Central memory CD8-positive, alpha-beta T cell (primary cell): Measurements from ENCODE around the gene ALPK3.

ENCODE experiments used
- ATAC-seq: fragments of 150-1000 bp; cut with Tn5 transposase; replicated peaks from 2 replicates; pipeline ENCODE4 v1.10.0; 2022; ENCODE audit warnings: mild to moderate bottlenecking, moderate FRiP score, moderate number of reproducible peaks; ENCODE audit not compliant: poor library complexity, severe bottlenecking; ENCODE audit errors: extremely low read depth
- DNase-seq, 2 donors: peaks; one replicate each; pipeline ENCODE4 v3.0.0; 2021; ENCODE audit warnings: low spot score in 2 of 2
- H3K27ac Mint-ChIP-seq: one replicate; pipeline ENCODE4 v1.8.0; 2022; ENCODE audit warnings: low read depth, mild to moderate bottlenecking, moderate library complexity, mixed read lengths
- H3K27me3 Mint-ChIP-seq: one replicate; pipeline ENCODE4 v1.8.0; 2022; ENCODE audit warnings: mixed read lengths
- H3K36me3 Mint-ChIP-seq: one replicate; pipeline ENCODE4 v1.8.0; 2022; ENCODE audit warnings: mild to moderate bottlenecking, moderate library complexity, mixed read lengths; ENCODE audit not compliant: insufficient read depth
- H3K4me1 Mint-ChIP-seq: one replicate; pipeline ENCODE4 v1.8.0; 2022; ENCODE audit warnings: mixed read lengths
- H3K4me3 Mint-ChIP-seq: one replicate; pipeline ENCODE4 v1.8.0; 2022; ENCODE audit warnings: mild to moderate bottlenecking, moderate library complexity, mixed read lengths
- H3K9me3 Mint-ChIP-seq: one replicate; pipeline ENCODE4 v1.8.0; 2022; ENCODE audit warnings: mixed read lengths

The ALPK3 gene

DNA sequence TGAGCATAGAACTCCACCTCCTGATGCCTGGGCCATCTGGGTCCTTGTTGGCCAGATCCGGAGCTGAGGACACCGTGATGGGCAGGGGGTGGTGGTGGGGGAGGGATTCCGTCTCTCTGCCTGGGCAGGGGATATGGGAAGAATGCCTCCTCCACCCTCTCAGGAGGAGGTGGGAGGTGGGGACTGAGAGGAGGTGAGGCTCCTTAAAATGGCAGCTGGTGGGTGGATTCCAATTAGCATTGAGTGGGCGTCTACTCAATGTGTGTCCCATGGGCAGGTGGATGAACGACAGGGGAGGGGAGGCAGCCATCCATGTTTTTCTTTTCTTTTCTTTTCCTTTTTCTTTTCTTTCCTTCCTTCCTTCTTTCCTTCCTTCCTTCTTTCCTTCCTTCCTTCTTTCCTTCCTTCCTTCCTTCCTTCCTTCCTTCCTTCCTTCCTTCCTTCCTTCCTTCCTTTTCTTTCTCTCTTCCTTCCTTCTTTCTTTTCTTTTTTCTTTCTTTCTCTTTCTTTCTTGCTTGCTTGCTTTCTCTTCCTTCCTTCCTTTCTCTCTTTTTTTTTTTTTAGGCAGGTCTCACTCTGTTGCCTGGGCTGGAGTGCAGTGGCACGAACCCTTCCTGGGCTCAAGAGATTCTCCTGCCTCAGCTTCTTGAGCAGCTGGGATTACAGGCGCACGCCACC is 72.3 kb downstream of the ALPK3 start:
- no peaks in the 10 kb centered on the region for H3K4me1 Mint-ChIP-seq
- peaks cover 22% of the 10 kb centered on the region for H3K27me3 Mint-ChIP-seq
- no peaks in the 10 kb centered on the region for H3K9me3 Mint-ChIP-seq
- H3K27ac Mint-ChIP-seq, result no peak overlapping the region
- DNase-seq (no peak), ATAC-seq (no peak)
- H3K4me3 Mint-ChIP-seq, result no peak overlapping the region
- no peaks in the 10 kb centered on the region for H3K36me3 Mint-ChIP-seq

GRCh38 chr15:84889991-84890669 is 73.0 kb downstream of the ALPK3 start:
- Mint-ChIP-seq H3K9me3 (no peaks in the 10 kb centered on the region), H3K36me3 (no peaks in the 10 kb centered on the region), H3K27me3 (peaks cover 21% of the 10 kb centered on the region), H3K4me3 (no peak overlapping the region), H3K27ac (no peak overlapping the region), H3K4me1 (no peaks in the 10 kb centered on the region)
- DNase-seq (no peak), ATAC-seq (no peak)

DNA sequence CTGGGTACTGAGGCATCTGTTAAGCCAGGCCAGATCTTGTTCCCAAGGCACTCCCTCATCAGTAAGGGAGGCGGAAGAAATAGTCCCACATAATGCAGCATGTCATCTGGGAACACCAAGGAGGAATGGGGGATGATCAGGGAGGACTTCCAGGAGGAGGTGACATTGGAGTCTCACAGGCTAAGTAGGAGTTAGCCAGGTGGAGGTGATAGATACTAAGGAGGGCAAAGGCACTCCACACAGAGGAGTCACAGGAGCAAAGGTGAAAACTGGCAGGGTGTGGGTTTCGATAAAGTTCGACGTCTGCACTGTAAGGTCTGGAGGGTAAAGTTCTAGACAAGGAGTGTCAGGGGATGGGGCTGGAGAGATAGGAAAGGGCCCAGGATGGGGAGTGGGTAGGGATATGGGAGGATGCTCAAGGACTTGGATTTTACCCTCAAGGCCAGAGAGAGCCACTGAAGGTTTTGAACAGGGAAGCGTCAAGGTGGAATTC is 73.6 kb downstream of the ALPK3 start:
- H3K36me3 Mint-ChIP-seq, result no peaks in the 10 kb centered on the region
- H3K27me3 Mint-ChIP-seq, result peaks cover 21% of the 10 kb centered on the region
- DNase-seq, result no peak
- H3K27ac Mint-ChIP-seq, result no peak overlapping the region
- H3K4me3 Mint-ChIP-seq, result no peak overlapping the region
- H3K9me3 Mint-ChIP-seq, result no peaks in the 10 kb centered on the region
- H3K4me1 Mint-ChIP-seq, result no peaks in the 10 kb centered on the region
- no peak for ATAC-seq

DNA sequence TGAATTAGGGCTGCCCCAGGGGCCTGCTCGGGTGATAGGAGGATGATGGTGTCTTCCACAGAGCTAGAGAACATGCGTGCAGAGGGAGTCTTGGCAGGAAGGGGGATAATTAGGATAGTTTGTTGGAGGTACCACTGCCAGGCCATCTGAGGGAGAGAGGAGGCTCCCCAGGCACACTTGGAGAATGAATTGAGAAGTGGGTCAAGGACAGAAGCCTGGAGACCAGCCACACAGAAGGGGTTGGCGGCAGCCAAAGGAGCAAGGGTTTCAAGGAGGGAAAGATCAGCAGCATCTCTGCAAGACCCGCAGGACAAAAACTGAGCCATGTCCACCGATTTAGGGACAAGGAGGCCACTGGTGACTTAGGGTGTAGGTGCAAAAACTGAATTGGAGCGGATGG is 74.2 kb downstream of the ALPK3 start:
- Mint-ChIP-seq H3K36me3 (no peaks in the 10 kb centered on the region), H3K27ac (no peak overlapping the region), H3K9me3 (no peaks in the 10 kb centered on the region), H3K4me1 (no peaks in the 10 kb centered on the region), H3K27me3 (peaks cover 26% of the 10 kb centered on the region), H3K4me3 (no peak overlapping the region)
- DNase-seq (no peak), ATAC-seq (no peak)

DNA sequence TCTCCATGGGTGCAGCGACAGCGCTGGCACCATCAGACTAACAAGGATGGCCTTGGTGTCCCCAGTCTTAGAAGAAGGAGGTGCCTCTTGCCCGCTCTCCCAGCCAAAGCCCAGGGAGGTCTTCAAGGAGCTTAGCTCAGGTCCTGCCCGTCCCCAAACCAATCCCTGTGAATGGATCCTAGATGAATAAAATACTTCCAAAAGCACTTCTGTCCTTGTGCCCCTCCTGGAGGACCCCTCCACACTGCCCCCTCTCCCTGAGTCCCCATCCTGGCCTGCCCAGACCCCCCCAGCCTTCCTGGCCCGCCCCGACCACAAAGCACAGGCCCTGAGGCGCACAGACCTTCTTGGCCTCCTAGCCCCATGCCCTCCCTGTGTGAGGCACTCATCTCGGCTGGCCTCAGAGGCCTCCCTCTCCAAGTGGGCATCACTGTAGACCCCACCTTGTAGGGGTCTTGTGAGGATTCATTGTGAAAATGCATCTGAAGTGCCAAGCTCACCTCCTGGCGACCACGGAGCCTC is 75.7 kb downstream of the ALPK3 start:
- H3K4me1 Mint-ChIP-seq, result no peaks in the 10 kb centered on the region
- no peak for DNase-seq
- no peaks in the 10 kb centered on the region for H3K9me3 Mint-ChIP-seq
- H3K36me3 Mint-ChIP-seq, result no peaks in the 10 kb centered on the region
- H3K27ac Mint-ChIP-seq, result no peak overlapping the region
- peaks cover 33% of the 10 kb centered on the region for H3K27me3 Mint-ChIP-seq
- no peak for ATAC-seq
- H3K4me3 Mint-ChIP-seq, result no peak overlapping the region

DNA sequence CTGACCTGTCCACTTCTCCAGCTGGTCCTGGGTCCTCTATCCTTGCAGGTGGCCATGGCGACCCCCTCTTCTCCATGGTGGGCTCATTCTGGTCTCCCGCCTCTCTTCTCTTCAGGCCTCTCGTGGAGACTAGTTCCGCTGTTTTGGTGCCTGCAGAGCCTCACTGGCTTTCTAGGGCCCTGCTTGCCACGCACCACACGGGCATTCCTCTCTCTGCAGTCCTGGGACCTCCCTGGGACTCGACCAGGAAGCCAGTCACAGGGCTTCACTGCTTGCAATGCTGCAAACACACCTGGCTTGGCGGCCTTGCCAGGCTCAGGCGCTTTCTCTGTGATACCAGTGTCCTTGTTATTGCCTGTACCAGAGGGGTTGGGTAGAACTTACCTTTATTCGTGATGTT is 76.5 kb downstream of the ALPK3 start:
- peaks cover 38% of the 10 kb centered on the region for H3K27me3 Mint-ChIP-seq
- H3K4me3 Mint-ChIP-seq, result no peak overlapping the region

DNA sequence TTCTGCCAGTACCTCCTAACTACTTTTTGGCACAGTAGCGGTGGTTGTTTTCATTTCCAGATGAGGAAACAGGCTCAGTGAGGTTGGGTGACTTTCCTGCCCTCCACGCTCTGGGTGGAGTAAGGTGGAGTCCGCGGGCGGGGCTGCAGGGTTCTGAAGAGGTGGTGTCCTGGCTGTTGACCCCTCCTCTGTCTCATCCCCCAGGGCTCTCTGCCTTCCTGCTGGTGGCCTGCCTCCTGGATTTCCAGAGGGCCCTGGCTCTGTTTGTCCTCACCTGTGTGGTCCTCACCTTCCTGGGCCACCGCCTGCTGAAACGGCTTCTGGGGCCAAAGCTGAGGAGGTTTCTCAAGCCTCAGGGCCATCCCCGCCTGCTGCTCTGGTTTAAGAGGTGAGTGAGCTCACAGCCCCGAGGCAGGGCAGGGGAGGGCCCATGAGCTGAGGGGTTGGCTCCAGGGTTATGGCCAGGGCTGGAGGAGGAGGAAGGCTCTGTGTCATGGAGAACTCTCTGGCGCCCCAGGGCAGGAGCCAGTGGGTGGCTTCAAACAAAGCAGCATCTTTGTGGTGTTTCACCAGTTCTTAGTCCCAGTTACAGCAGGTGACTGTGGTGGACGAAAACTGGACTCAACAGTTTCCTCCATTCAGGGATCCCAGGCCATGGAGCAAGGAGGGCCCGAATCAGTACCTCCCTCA is 77.7 kb downstream of the ALPK3 start:
- ATAC-seq, result no peak
- no peaks in the 10 kb centered on the region for H3K36me3 Mint-ChIP-seq
- H3K4me3 Mint-ChIP-seq, result no peak overlapping the region
- H3K9me3 Mint-ChIP-seq, result peaks cover 7% of the 10 kb centered on the region
- H3K27me3 Mint-ChIP-seq, result peaks cover 50% of the 10 kb centered on the region
- no peaks in the 10 kb centered on the region for H3K4me1 Mint-ChIP-seq
- DNase-seq, result no peak
- H3K27ac Mint-ChIP-seq, result no peak overlapping the region

More for the DNA sequence above, 76.5 kb downstream of the ALPK3 start:
- Mint-ChIP-seq H3K27ac (no peak overlapping the region), H3K9me3 (peaks cover 2% of the 10 kb centered on the region), H3K4me1 (no peaks in the 10 kb centered on the region), H3K36me3 (no peaks in the 10 kb centered on the region)
- DNase-seq (no peak), ATAC-seq (no peak)

- no peak overlapping the region for H3K27ac Mint-ChIP-seq
- ATAC-seq (no peak), DNase-seq (no peak)
- H3K36me3 Mint-ChIP-seq, result no peaks in the 10 kb centered on the region
- H3K9me3 Mint-ChIP-seq, result peaks cover 7% of the 10 kb centered on the region
- peaks cover 33% of the 10 kb centered on the region for H3K27me3 Mint-ChIP-seq
- no peak overlapping the region for H3K4me3 Mint-ChIP-seq
- no peaks in the 10 kb centered on the region for H3K4me1 Mint-ChIP-seq
Observed at GRCh38 chr15:84898761-84899160, 81.6 kb downstream of the ALPK3 start.

DNA sequence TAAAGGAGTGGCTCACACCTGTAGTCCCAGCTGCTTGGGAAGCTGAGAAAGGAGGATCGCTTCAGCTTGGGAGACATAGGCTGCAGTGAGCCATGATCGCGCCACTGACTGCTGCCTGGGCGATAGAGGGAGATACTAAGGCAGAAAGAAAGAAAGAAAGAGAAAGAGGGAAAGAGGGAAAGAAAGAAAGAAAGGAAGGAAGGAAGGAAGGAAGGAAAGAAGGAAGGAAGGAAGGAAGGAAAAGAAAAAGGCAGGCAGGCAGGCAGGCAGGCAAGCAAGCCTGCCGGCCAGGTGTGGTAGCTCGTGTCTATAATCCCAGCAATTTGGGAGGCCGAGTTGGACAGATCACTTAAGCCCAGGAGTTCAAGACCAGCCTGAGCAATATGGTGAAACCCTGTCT is 82.6 kb downstream of the ALPK3 start:
- Mint-ChIP-seq H3K36me3 (peaks cover 2% of the 10 kb centered on the region), H3K27me3 (peaks cover 31% of the 10 kb centered on the region), H3K4me3 (no peak overlapping the region), H3K9me3 (peaks cover 7% of the 10 kb centered on the region), H3K4me1 (no peaks in the 10 kb centered on the region), H3K27ac (no peak overlapping the region)
- ATAC-seq (no peak), DNase-seq (no peak)

- Mint-ChIP-seq H3K27me3 (peaks cover 24% of the 10 kb centered on the region), H3K9me3 (peaks cover 7% of the 10 kb centered on the region), H3K36me3 (peaks cover 2% of the 10 kb centered on the region), H3K4me3 (no peak overlapping the region), H3K4me1 (no peaks in the 10 kb centered on the region), H3K27ac (no peak overlapping the region)
- DNase-seq (no peak), ATAC-seq (no peak)
Observed at GRCh38 chr15:84901540-84901939, 84.4 kb downstream of the ALPK3 start.

GRCh38 chr15:84903751-84904150 is 86.6 kb downstream of the ALPK3 start:
- Mint-ChIP-seq H3K36me3 (peaks cover 2% of the 10 kb centered on the region), H3K4me1 (no peaks in the 10 kb centered on the region), H3K4me3 (no peak overlapping the region), H3K9me3 (peaks cover 4% of the 10 kb centered on the region), H3K27ac (no peak overlapping the region), H3K27me3 (peaks cover 13% of the 10 kb centered on the region)
- ATAC-seq, result no peak
- no peak for DNase-seq

GRCh38 chr15:84904419-84904818 is 87.3 kb downstream of the ALPK3 start:
- Mint-ChIP-seq H3K9me3 (no peaks in the 10 kb centered on the region), H3K27me3 (peaks cover 6% of the 10 kb centered on the region)
- ATAC-seq, result no peak

More at GRCh38 chr15:84904419-84904818, 87.3 kb downstream of the ALPK3 start:
- Mint-ChIP-seq H3K27ac (no peak overlapping the region), H3K36me3 (peaks cover 2% of the 10 kb centered on the region), H3K4me1 (no peaks in the 10 kb centered on the region), H3K4me3 (no peak overlapping the region)
- DNase-seq, result no peak
